T47D (cell line): ENCODE data around the gene GLRA2.

Experiments
- DNase-seq, 2 experiments: peaks; one replicate each; pipeline versions ENCODE4 v3.0.0 to v3.0.0-alpha.2; 2011 to 2012; ENCODE audit warnings: low read depth in 1 of 2, low spot score in 1 of 2
- JUND ChIP-seq: IDR thresholded peaks from 2 replicates; pipeline ENCODE4 v1.6.1; 2012; ENCODE audit warnings: low read depth
- in situ Hi-C: cut with HindIII; loops from 2 replicates; pipeline ENCODE4 v1.10.0; 2016; ENCODE audit warnings: low sequenced_read_pairs, low pct_unique_long_range_greater_than_20kb

Gene GLRA2

GRCh38 chrX:14776901-14777300, 247.6 kb downstream of the GLRA2 start:
- no peak for DNase-seq
- TF ChIP-seq JUND: no peak
- in situ Hi-C loops: no loop called here

- in situ Hi-C loops: no loop called here
- DNase-seq: no peak
- no peak for TF ChIP-seq JUND
Observed at GRCh38 chrX:14777525-14777924, 248.2 kb downstream of the GLRA2 start.

- in situ Hi-C loops: no loop called here
- no peak for DNase-seq
- no peak for TF ChIP-seq JUND
Observed at GRCh38 chrX:14779580-14779979, 250.2 kb downstream of the GLRA2 start.
